Breast epithelium (tissue), 3 donors: Measurements from ENCODE around the gene LEPR.

Source experiments
- CTCF ChIP-seq, 3 donors: fragments of 450-650 bp; IDR thresholded peaks; one replicate each; pipeline ENCODE4 v1.5.1; 2016 to 2017; ENCODE audit warnings: antibody characterized with exemption in 3 of 3, mild to moderate bottlenecking in 3 of 3, moderate library complexity in 3 of 3
- POLR2A ChIP-seq: fragments of 450-650 bp; IDR thresholded peaks from one replicate; pipeline ENCODE4 v1.6.1; 2016; ENCODE audit warnings: antibody characterized with exemption, mild to moderate bottlenecking, moderate library complexity

- TF ChIP-seq CTCF (IDR thresholded peaks at IDR 0.05) (no peak), POLR2A (no peak)
Observed at GRCh38 chr1:65418522-65419185, 1.8 kb upstream of the LEPR start.
